Measurements from ENCODE around the gene KRT37.
"Not testable (repeated sequence)": the region's sequence is repeated elsewhere in the genome, so short reads cannot be mapped to it uniquely, and the experiment has no call there.

KRT37 gene

DNA sequence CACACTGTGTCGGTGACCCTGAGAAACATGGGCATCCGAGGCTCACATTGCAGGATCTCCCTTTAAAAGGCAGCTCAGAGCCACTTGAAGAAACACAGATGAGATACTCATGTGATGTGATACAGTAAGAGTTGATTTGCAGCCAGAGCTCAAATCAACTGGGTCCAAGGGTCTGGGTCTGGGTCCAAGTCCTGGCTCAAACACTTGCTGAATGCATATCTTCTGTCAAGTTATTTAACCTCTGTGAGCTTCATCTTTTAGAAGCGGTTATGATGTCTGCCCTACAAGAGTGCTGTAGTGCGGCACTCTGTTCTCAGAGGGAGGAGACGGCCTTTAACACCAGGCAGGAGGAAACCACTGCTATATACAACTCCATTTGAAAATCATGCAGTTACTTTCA is 10.0 kb upstream of the KRT37 start:
- DNase-seq (ENCODE audit: low read depth), result no peak

DNA sequence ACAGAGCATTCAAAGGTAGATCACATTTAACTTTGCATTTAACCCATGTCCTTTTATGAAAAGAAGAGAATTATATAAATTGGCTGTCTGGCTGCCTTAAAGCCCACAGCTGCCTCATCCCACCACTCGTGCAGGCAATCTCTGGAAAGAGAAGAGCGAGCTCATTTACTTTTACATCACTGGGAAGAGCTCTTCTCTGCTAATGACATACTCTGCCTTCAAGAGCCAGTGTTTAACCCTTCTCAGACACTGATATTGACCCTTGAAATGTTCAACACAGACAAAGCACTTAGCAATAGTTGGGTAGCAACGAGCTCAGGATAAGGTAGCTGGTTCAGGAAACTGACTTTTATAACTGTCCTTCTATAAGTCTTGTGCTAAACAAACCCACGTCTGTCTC is 9.6 kb upstream of the KRT37 start:
- no peak for DNase-seq (ENCODE audit: low read depth)

DNA sequence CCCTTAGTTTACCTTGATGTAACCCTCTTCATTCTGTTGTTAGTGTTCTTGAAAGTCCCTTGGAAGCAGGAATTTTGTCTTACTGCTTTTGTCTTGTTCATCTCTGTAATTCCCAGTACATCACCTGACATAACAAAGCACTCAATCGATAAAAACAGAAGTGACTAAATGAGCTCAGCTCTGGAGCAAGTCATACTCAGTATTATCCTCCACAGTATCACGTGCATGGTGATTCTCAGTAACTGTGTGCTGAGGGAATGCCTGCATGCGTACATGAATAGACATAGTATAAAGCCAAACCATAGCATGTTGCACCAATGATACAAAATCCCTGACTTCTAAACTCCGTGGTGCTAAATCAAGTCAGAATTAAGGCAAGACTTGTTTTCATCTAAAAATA is 9.2 kb upstream of the KRT37 start:
- DNase-seq (ENCODE audit: low read depth), result no peak

DNA sequence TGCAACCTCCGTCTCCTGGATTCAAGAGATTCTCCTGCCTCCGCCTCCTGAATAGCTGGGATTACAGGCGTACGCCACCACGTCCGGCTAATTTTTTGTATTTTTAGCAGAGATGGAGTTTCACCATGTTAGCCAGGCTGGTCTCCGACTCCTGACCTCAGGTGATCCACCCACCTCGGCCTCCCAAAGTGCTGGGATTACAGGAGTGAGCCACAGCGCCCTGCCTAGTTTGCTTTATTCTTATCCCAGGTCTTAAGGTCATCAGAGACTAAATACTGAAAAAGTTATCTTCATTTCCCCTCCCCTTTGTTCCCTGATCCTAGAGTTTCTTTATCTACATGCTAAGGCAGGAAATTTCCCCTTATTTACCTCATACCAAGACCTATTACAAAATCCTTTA is 6.0 kb upstream of the KRT37 start:
- not testable (repeated sequence) for DNase-seq (ENCODE audit: low read depth)

DNA sequence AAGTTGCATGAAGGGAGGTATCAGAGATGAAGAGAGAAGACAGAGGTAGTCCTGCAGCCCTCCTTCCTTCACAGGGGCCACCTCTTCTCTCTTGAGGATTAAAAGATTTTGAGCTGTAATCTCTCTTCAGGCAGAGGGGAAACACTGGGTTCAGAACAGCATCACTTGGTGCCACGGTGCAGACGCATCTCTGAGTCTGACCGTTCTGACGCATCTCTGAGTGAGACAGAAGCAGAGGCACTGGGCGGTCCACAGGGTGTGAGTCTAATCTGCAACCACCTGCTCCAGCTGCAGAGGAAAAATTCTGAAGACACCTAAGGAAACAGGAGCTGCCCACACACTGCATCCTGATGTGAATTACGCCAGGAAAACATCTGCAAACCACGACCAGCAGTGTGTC is 5.3 kb upstream of the KRT37 start:
- DNase-seq (ENCODE audit: low read depth), result no peak

DNA sequence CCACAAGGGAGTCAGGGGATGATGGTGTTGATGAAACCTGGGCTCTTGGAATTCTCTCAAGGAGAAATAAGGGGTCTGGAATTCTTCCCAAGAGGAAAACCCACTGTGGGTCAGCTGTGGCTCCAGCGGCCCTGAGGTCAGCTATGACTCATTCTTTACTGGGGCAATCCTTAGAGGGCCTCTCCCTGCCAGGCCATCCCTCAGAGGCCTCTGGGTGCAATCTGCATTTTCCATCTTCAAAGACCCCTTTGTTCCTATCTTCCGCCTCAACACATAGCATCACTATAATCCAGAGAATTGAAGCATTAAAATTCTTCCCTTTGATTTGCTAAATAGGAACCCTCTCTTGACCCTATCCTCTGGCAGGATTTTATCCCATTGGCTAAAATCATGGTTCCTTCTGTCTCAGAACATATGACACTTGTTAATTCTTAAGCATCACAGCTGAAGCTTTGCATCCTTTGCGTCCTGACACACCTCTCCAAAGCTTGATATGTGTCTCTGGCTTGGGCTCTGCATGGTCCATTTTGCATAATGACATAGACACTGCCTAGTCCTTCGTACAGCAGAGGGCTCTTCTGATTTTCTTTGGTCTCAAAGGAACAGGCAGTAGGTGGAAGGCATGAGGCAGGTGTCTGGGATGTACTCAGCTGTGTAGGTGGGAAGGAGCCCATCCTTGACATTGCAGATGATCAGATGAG is 4.4 kb upstream of the KRT37 start:
- no peak for DNase-seq (ENCODE audit: low read depth)

DNA sequence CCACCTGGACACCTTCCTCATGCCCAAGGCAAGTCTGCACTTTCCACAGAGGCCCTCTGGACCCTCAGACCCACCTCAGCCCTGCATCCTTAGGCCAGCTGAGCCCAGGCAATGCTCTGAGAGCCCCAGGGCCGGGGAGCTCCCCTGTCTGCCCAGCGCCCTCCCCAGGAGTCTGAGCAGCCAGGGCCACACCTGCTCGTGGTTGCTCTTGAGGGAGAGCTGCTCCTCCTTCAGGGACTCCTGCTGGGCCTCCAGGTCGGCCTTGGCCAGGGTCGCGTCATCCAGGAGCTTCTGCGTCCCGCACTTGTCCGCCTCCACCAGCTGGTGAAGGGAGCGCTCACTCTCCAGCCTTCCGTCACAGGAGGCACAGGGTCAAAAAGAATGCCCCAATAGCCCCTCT is 1.8 kb downstream of the KRT37 start:
- not testable (repeated sequence) for DNase-seq (ENCODE audit: low read depth)

DNA sequence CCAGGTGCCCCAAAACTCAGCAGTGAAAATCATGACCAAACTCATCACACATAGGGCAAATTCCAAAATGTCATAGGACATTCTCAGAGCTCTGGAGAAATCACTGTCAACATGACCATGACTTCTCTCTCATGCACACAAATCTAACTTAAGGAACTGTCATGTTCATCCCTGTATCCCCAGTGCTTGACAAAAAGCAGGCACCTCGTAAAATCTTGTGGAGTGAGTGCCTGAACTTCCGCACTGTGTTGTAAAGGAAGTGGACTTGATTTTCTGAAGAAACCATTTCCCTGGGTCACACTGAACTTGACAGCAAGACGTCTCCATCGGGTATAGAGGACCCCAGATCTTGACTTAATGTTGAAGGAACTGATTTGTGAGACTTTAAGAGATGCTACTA is 2.8 kb downstream of the KRT37 start:
- no peak for DNase-seq (ENCODE audit: low read depth)

DNA sequence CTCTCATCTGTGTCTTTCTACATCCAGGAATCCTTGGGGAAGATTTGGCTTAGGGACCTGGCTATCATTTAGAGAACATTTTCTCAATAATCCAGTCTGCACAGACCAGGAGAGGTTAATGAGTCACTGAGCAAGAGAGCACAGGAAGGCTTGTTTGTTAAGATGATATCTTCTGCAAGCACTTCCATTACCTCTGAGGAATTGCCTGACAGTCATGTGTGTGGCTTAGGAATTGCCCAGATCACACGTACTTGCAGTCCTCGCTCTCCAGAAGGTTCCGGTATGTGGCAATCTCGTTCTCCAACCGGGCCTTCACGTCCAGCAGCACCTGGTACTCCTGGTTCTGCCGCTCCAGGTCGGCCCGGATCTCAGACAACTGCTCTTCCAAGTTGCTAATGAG is 3.3 kb downstream of the KRT37 start:
- no peak for DNase-seq (ENCODE audit: low read depth)

DNA sequence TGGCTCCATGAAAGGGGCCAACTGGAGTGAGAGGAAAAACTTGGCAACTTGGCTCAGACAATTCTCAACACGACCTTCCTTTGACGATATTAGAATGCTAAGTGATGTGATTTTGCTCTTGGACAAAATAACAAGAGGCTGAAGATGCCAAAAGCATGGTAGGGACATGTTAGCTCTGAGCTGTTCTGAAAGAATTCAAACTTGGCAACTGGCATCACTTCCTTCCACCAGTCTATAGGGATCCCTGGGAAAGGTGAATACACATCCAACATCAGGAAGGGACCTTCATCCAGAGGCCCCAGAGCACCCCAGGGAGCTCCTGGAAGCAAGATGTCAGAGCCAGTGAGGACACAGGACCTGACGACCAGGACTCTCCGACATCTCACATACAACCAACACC is 4.3 kb downstream of the KRT37 start:
- DNase-seq (ENCODE audit: low read depth), result no peak

DNA sequence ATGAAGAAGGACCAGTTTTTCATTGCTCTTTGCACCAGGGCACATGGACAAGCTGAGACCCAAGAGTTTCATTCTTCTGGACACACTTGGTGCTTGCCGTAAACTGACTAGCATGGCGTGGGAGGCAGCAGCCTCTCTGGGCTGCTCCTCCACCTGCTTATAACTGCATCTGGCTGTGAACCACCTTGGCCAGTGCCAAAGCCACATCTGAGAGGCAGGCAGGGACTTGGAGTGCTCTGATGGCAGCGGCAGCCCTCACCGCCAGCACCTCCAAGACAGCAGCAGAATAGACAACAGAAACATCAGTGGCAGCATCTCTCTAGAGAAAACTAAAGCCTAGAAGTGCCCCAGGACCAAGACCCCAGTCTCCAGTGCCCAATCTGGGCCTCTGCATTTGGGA is 4.7 kb downstream of the KRT37 start:
- no peak for DNase-seq (ENCODE audit: low read depth)

DNA sequence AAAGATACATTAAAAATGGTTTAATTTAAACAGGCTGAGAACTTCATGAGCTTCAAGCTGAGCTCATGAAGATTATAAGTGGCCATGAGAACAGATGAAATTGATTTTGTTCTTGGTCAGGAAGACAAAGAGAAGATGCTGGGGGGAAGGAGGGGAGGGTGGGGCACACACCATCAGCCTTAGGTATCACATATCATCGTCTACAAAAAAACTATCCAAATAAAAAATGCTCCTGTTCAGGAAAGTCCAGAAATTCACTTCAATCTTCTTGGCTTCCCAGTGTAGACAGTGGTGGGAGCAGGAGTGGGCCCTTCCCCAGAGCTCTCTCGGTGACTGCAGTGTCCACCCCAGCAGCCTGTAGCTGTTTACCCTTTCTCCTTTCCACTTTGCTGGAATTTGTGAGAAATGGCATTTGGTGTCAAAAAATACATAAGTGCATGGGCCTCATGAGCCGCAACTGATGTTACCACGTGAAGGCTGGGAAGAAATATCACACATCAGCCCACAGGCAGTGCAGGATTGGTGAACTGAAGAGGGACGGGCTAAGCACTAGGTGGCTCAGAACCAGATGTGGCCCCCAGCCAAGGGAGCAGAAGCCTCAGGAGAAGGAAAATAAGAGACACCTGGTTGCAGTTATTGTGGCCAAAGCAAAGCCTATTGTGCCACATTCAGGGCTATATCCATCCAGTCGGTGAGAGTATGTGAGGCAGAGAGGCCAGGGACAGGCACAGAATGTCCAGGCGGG is 6.1 kb downstream of the KRT37 start:
- DNase-seq (ENCODE audit: low read depth), result no peak

DNA sequence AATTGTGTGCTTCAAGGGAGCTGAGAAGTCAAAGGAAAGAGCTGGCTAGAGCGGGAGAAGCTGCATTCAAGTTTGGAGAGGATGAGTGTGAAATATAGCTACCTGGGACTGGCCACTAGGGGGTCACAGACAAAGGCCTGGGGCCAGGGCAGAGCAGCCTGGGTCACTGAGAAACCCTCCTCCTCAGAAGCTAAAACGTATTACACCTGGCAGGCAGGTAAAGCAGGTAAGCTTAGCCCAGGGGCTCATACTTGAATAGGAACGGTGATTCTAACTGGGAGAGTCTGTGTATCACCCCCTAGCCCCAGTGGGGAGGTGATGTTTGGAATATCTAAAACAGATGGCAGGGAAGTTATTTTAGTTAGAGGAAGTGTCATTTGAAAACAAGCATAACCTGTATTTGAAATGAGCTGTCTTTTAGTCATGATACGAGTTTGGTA is 6.8 kb downstream of the KRT37 start:
- DNase-seq (ENCODE audit: low read depth), result no peak

DNA sequence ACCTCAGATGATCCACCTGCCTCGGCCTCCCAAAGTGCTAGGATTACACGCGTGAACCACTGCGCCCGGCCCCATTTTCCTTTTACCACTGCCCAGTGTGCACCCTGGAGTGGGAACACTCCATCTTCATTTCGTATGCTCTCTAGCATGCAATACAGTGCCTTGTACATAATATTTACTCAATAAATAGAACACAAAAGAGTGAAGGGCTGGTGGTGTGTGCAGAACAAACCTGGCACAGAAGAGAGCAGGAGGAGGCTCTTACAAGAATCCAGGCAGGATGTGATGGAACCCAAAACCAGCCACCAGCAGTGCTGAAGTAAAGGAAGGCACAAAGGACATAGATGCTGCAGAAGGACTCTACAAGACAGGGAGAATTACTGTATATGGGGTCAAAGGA is 7.3 kb downstream of the KRT37 start:
- DNase-seq (ENCODE audit: low read depth), result no peak

DNA sequence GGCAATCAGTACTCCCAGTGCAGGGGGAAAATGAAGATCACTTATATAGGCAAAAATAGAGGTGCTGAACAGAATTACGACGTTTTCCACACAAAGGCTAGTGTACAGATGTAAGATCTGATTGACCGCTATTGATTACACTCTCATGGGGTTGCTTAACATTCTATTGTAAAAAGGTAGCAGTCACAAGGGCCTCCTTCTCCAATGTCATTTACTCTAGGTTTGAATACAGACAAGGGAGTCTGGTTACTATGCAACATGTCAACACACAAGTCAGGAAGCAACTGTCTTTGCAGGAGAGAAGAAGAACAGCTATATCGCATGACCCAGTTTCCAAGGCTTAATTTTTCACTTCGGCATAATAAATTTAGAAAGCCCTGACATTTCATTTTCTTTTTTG is 7.9 kb downstream of the KRT37 start:
- DNase-seq (ENCODE audit: low read depth), result no peak

DNA sequence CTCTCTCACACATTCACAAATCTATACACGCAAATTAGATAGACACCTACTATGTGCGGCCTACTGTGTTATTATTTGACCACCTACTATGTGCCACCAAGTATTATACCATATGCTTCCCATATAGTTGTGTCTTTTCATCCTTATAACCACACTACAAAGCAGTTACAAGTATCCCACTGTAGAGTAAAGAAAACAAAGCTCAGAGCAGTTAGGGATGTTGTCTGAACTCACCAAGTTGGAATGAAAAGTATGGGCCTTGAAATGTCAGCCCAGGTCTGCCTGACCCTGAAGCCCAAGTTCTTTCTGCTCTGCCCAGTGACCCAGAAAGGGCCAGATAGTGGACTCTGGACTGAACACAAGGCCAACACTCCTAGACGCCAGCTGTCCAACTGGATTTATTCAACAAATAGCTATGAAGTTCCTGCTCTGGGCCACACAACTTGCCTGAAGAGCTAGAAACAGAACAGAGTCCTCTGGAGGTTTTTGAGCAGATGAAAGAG is 8.5 kb downstream of the KRT37 start:
- DNase-seq (ENCODE audit: low read depth), result no peak

DNA sequence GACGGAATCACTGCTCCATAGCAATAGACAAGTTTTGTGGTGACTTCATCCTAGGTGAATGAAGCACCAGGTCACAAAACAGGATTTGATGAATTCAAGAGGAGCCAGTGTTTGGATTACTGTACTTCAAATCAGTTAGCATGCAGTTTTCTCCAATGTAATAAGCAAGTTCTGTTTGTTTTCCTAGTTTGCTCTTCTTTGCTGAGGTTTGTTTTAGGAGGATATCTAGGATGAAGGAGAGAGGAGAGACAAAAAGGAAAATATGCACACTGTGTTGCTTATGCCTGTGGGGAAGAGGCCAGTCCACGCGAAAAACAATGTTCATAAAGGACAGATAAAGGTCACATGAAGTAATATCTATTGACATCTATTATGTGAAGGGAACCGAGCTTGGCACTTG is 9.0 kb downstream of the KRT37 start:
- no peak for DNase-seq (ENCODE audit: low read depth)

DNA sequence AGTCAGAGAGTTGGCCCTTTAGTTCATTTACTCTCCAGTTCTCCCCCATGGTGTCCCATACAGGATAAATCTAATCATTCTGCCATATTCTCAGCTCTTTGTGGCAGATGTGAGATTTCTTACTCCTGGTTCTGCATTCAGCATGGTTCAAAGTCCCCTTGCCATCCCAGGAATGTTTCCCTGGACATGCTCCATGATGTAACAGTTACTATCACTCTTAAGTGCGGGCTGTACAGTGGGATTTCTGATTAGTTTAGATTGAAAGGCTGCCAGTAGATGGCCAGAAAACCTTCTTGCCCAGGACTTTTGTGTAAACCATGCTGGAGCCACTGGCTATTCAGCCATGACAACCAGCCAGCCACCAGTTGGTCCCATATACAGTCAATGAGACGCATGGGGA is 10.4 kb downstream of the KRT37 start:
- no peak for DNase-seq (ENCODE audit: low read depth)

DNA sequence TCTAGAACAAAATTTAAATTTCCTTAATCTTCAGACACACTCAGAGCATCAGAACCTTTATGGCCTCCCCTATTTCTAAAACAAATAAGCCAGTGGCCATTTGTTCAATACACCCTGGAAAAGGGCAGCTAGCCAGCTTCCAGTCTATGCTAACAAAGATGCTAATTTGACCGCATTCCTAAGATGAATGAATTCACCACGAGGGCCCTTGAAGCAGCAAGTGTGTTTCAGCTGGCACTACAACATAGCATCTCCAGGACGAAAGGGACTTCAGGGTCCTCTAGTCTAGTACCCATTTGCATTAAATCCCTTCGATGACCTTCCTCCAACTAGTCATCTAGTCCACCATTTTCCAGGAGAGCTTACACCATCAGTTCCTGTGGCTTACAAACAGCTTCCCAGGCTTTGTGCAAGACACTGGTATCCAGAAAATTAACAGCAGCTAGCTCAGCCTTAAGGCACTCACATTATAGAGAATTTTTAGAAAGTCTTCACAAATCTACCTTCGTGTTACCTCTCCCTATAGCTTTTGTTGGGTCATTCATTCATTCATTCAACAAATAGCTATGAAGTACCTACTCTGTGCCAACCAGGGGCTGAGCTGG is 10.9 kb downstream of the KRT37 start:
- no peak for DNase-seq (ENCODE audit: low read depth)

DNA sequence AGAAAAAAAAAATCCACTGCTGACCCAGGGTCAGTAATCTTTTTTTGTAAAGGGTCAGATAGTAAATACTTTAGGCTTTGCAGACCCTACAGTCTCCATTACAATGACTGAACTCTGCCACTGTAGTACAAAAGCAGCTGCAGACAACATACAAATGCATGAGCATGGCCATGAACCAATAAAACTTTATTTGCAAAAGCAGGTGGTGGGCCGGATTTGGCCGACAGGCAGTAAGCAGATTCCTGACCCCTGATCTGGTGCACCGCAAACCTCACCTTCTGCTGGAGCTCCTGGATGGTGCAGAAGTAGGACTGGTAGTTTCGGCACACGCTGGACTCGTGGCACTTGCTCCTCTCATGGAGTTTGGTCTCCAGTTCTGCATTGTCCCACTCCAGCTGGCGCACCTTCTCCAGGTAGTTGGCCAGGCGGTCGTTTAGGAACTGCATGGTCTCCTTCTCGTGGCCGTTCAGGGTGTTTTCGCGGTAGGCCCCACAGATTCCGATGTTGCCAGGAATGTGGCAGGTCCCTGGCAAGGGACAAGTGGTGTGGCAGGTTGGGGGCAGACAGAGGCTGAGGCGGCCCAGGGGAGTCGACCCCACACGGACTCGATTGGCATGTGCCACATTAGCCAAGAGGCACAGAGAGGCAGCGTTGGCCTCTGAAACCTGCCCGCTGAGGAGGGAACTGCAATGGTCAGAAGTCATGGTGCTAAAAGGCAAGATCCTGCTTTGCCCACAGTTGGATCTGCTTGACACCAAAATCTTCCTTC is 13.1 kb downstream of the KRT37 start:
- DNase-seq (ENCODE audit: low read depth), result no peak

DNA sequence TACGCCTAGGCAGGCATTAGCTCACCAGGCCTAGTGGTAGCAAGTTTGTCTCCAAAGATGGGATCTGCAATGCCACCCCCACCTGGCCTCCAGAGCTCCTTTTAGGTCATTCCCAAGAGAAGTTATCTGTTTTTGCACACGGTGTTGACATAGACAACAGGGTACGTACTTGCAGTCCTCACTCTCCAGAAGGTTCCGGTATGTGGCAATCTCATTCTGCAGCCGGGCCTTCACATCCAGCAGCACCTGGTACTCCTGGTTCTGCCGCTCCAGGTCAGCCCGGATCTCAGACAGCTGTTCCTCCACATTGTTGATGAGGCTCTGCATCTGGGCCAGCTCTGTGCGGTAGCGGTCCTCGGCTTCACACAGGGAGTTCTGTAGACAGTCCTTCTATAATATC is 17.2 kb downstream of the KRT37 start:
- no peak for DNase-seq (ENCODE audit: low read depth)

DNA sequence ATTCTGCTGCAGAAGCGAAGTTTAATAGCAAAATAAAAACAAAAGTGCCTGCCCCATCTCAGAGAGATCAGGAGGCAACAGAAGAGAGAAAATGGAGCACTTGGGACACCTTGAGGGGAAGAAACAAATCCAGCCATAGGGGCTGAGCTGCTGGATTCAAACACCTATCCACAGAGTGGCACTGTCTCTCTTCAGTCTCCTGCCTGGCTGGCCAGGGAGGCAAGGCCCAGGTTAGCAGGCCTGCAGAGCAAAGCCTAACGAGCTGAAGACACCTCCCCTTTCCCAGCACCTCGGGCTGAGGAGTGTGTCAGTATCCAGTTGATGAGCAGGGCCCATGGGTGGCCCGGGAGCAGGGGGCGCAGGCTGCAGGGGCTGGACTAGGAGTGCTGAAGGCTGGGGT is 18.2 kb downstream of the KRT37 start:
- no peak for DNase-seq (ENCODE audit: low read depth)
